Psoas muscle (tissue), 8 donors: ENCODE data around the gene RRP8. TPM values are rescaled to one million over a fixed set of nuclear protein-coding genes. Genes with fewer than 3 reads are reported as not detected.
A peak's percentile ranks its signal among the peaks of the same experiment; 100 is the strongest.

Experiments used
- ATAC-seq, 4 donors: fragments of 200-7000 bp; cut with Tn5 transposase; one replicate each; pipeline ENCODE4 v1.9.1; 2020; ENCODE audit warnings: moderate library complexity in 3 of 4, mild to moderate bottlenecking in 2 of 4
- DNase-seq, 2 donors: peaks; one replicate each; pipeline ENCODE4 v3.0.0-alpha.2; 2020
- H3K27ac ChIP-seq: fragments of 200-600 bp; one replicate; pipeline ENCODE4 v1.8.0; 2022
- H3K27me3 ChIP-seq, 3 donors: fragments of 200-600 bp in 1 of 3; one replicate each; pipeline versions ENCODE4 v1.6.1 to v1.8.0; 2013 to 2022; ENCODE audit warnings: low read length in 2 of 3, mild to moderate bottlenecking in 2 of 3, moderate library complexity in 1 of 3; ENCODE audit not compliant: insufficient read depth in 3 of 3
- H3K36me3 ChIP-seq, 2 donors: fragments of 200-600 bp in 1 of 2; one replicate each; pipeline versions ENCODE4 v1.6.1 to v1.8.0; 2013 to 2022; ENCODE audit warnings: low read depth in 1 of 2, mild to moderate bottlenecking in 1 of 2, moderate library complexity in 1 of 2; ENCODE audit not compliant: insufficient read depth in 1 of 2
- H3K4me1 ChIP-seq: fragments of 200-600 bp; one replicate; pipeline ENCODE4 v1.8.0; 2022
- H3K4me3 ChIP-seq: fragments of 200-600 bp; one replicate; pipeline ENCODE4 v1.8.0; 2022; ENCODE audit warnings: mild to moderate bottlenecking
- H3K9me3 ChIP-seq: fragments of 200-600 bp; one replicate; pipeline ENCODE4 v1.8.0; 2022
- WGBS, 3 donors: extraction: QIAGEN DNeasy Blood & Tissue Kit; methylation state at CpG; one replicate each; pipeline versions ENCODE4 v1.1.6 to v1.1.7; 2013; 5-methylcytosine and 5-hydroxymethylcytosine counted together
- intact Hi-C, 2 donors: fragments of 100-400 bp; cut with DNase I; formaldehyde crosslinking; loops; one replicate each; pipeline versions ENCODE4 v1.11.0 to v1.14.2; 2022
- polyA plus RNA-seq, 3 donors: library from polyadenylated mRNA; stranded (reverse); fragments of 200-250 nt; gene quantifications; one replicate each; pipeline ENCODE4 v1.2.3, GENCODE V29; 2013
- total RNA-seq, 4 donors: library from RNA; stranded (reverse); fragmentation: NEBNext Ultra II Directional in 2 of 4; extraction: Animal tissue kit (Norgen Biotek cat#: 25700) in 2 of 4; gene quantifications; one replicate each; pipeline versions ENCODE4 v1.2.1 to v1.2.4, GENCODE V29; 2021 to 2023
- TF ChIP-seq, protein P1 (sequence below): fragments of 200-600 bp; IDR thresholded peaks from one replicate; pipeline ENCODE4 v1.8.0; 2022; ENCODE audit warnings: antibody characterized with exemption
- donor health status: healthy with polysubstance abuse.
- donor health status: DM: no; HTN: no; CAD: no; lungs with moderate emphysema.
- donor health status: Bipolar disorder and iron deficiency.
- donor health status: healthy.
- donor health status: DM: yes; HTN: yes; CAD: no.
- donor health status: DM: no; HTN: no; CAD: no.
- donor health status: DM: no; HTN: no; CAD: no.
- donor health status: DM: yes; HTN: yes; CAD: no.

Gene RRP8
- total and polyA plus RNA-seq, 7 donors, result 11.6 to 34.0 (median 18.4) TPM

DNA sequence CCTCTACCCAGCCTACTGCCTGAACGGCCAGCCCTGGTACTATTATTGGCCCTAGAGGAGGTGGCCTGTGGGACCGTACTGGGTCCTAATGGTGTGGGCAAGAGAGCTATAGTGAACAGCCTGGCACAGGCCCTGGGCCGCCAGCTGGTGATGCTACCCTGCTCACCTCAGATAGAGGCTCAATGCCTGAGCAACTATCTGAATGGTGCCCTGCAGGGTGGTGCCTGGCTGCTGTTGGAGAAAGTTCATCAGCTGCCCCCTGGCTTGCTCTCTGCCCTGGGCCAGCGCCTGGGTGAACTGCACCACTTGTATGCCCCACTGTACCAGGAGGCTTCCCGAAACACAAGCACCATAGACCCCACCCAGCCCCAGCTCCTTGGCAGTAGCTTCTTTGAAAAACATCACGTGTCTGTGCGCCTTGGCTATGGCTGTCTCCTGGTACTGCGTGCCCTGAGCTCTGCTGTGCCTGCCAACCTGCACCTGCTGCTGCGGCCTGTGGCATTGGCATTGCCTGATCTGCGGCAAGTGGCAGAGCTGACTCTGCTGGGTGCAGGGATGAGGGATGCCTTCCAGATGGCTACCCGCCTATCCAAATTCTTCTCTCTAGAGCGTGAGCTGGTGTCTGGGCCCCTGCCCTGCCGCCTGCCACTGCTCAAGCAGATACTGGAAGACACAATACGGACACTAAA lies 57.4 kb downstream of the RRP8 start:
- intact Hi-C loops, result loop anchor here in 1 of 2 donors (1.0 kb wide), 1 partner anchor 57 kb away; the partner anchor contains the start of genes ILK and RRP8
- no peaks in the 10 kb centered on the region for H3K27me3 ChIP-seq
- TF ChIP-seq, protein P1, sequence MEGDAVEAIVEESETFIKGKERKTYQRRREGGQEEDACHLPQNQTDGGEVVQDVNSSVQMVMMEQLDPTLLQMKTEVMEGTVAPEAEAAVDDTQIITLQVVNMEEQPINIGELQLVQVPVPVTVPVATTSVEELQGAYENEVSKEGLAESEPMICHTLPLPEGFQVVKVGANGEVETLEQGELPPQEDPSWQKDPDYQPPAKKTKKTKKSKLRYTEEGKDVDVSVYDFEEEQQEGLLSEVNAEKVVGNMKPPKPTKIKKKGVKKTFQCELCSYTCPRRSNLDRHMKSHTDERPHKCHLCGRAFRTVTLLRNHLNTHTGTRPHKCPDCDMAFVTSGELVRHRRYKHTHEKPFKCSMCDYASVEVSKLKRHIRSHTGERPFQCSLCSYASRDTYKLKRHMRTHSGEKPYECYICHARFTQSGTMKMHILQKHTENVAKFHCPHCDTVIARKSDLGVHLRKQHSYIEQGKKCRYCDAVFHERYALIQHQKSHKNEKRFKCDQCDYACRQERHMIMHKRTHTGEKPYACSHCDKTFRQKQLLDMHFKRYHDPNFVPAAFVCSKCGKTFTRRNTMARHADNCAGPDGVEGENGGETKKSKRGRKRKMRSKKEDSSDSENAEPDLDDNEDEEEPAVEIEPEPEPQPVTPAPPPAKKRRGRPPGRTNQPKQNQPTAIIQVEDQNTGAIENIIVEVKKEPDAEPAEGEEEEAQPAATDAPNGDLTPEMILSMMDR, result no peak
- 23 to 45% (median 31%) methylated on average over 14 of the region's 14 CpGs for WGBS, 3 donors
- peaks cover 14% of the 10 kb centered on the region for H3K4me1 ChIP-seq
- H3K4me3 ChIP-seq, result no peak overlapping the region
- H3K36me3 ChIP-seq, result peaks cover 2 to 15% of the 10 kb centered on the region in 2 donors
- H3K27ac ChIP-seq, result peak overlapping the region; percentile 81
- DNase-seq (peak; percentile 68 to 89), ATAC-seq (peak; percentile 95 to 99 (median 97))
- no peaks in the 10 kb centered on the region for H3K9me3 ChIP-seq

Other genes with a start within 250 kb of the RRP8 start
- 10 to 100 TPM; 37.6 to 57.4 (median 39.1) TPM for gene SMPD1, start 213.1 kb downstream of the RRP8 start, total RNA-seq
- gene SMPD1, start 213.1 kb downstream of the RRP8 start, polyA plus RNA-seq, result 10 to 100 TPM; 32.7 to 50.9 (median 33.6) TPM
- gene APBB1, start 184.5 kb downstream of the RRP8 start, total RNA-seq, result 10 to 100 TPM; 36.5 to 53.9 (median 43.0) TPM
- 10 to 100 TPM; 39.5 to 49.5 (median 42.5) TPM for gene APBB1, start 184.5 kb downstream of the RRP8 start, polyA plus RNA-seq
- under 1 TPM in 3 of 4 donors, not detected in 1; 0.34 to 0.75 (median 0.36) TPM for gene HPX, start 162.6 kb downstream of the RRP8 start, total RNA-seq
- under 1 TPM; 0.04 to 0.38 (median 0.16) TPM for gene HPX, start 162.6 kb downstream of the RRP8 start, polyA plus RNA-seq
- 10 to 100 TPM in 3 of 4 donors, 1 to 10 TPM in 1; 9.6 to 15.3 (median 12.7) TPM for gene TRIM3, start 129.7 kb downstream of the RRP8 start, total RNA-seq
- 10 to 100 TPM; 11.5 to 12.5 (median 12.2) TPM for gene TRIM3, start 129.7 kb downstream of the RRP8 start, polyA plus RNA-seq
- 10 to 100 TPM in 3 of 4 donors, 1 to 10 TPM in 1; 8.4 to 25.5 (median 15.5) TPM for gene ARFIP2, start 122.3 kb downstream of the RRP8 start, total RNA-seq
- 10 to 100 TPM; 19.4 to 31.3 (median 21.0) TPM for gene ARFIP2, start 122.3 kb downstream of the RRP8 start, polyA plus RNA-seq
- 10 to 100 TPM; 12.5 to 25.2 (median 16.1) TPM for gene TIMM10B, start 122.1 kb downstream of the RRP8 start, total RNA-seq
- gene TIMM10B, start 122.1 kb downstream of the RRP8 start, polyA plus RNA-seq, result 10 to 100 TPM; 13.1 to 32.8 (median 24.7) TPM
- gene DNHD1, start 106.3 kb downstream of the RRP8 start, total RNA-seq, result 1 to 10 TPM; 3.1 to 7.8 (median 3.5) TPM
- gene DNHD1, start 106.3 kb downstream of the RRP8 start, polyA plus RNA-seq, result 1 to 10 TPM; 2.0 to 9.0 (median 3.4) TPM
- 10 to 100 TPM; 68.3 to 96.6 (median 84.3) TPM for gene ILK, start 158 bp upstream of the RRP8 start, total RNA-seq
- gene ILK, start 158 bp upstream of the RRP8 start, polyA plus RNA-seq, result 100 to 1,000 TPM in 2 of 3 donors, 10 to 100 TPM in 1; 75.8 to 173 (median 104) TPM
- 100 to 1,000 TPM in 2 of 4 donors, 10 to 100 TPM in 2; 70.4 to 119 (median 99.5) TPM for gene TAF10, start 8.6 kb upstream of the RRP8 start, total RNA-seq
- 10 to 100 TPM; 67.0 to 80.3 (median 67.1) TPM for gene TAF10, start 8.6 kb upstream of the RRP8 start, polyA plus RNA-seq
- 10 to 100 TPM; 28.0 to 50.2 (median 35.8) TPM for gene TPP1, start 15.8 kb upstream of the RRP8 start, total RNA-seq
- 10 to 100 TPM; 11.8 to 30.0 (median 21.6) TPM for gene TPP1, start 15.8 kb upstream of the RRP8 start, polyA plus RNA-seq
- 1 to 10 TPM; 3.2 to 7.2 (median 5.4) TPM for gene DCHS1, start 52.2 kb upstream of the RRP8 start, total RNA-seq
- 1 to 10 TPM in 2 of 3 donors, under 1 TPM in 1; 0.98 to 1.7 (median 1.1) TPM for gene DCHS1, start 52.2 kb upstream of the RRP8 start, polyA plus RNA-seq
- 10 to 100 TPM; 27.2 to 44.8 (median 38.8) TPM for gene MRPL17, start 79.7 kb upstream of the RRP8 start, total RNA-seq
- 10 to 100 TPM; 43.0 to 95.6 (median 47.0) TPM for gene MRPL17, start 79.7 kb upstream of the RRP8 start, polyA plus RNA-seq
- gene OR2AG2, start 168.4 kb upstream of the RRP8 start, total RNA-seq, result not detected
- under 1 TPM in 1 of 3 donors, not detected in 2; 0.01 TPM for gene OR2AG2, start 168.4 kb upstream of the RRP8 start, polyA plus RNA-seq
- not detected for gene OR2AG1, start 179.4 kb upstream of the RRP8 start, total RNA-seq
- gene OR2AG1, start 179.4 kb upstream of the RRP8 start, polyA plus RNA-seq, result not detected
- not detected for gene OR6A2, start 196.1 kb upstream of the RRP8 start, total RNA-seq
- gene OR6A2, start 196.1 kb upstream of the RRP8 start, polyA plus RNA-seq, result not detected
- gene OR10A5, start 242.1 kb upstream of the RRP8 start, total RNA-seq, result not detected
- not detected for gene OR10A5, start 242.1 kb upstream of the RRP8 start, polyA plus RNA-seq